GM12878 (cell line): ENCODE measurements around the gene SPN. TPM values are rescaled to one million over a fixed set of nuclear protein-coding genes. Genes with fewer than 3 reads are reported as not detected.
A peak's percentile ranks its signal among the peaks of the same experiment; 100 is the strongest.

Experiments used
- ATAC-seq: fragments of 200-7000 bp; cut with Tn5 transposase; 3 replicates; pipeline ENCODE4 v1.9.1; 2020; ENCODE audit warnings: mild to moderate bottlenecking, moderate library complexity
- BruUV-seq: library from RNA; stranded (reverse); fragments of 400-500 nt; replicated peaks from 2 replicates; lab custom pipeline; 2021; lab: Mats Ljungman, UMichigan
- CTCF ChIA-PET: fragments of 300-600 bp; sonication (Branson Sonifier 250); formaldehyde crosslinking; extraction: SDS; loops from one replicate; lab custom pipeline; 2021; ENCODE audit warnings: inconsistent platforms; lab: Yijun Ruan, JAX
- POLR2A ChIA-PET: fragments of 350-600 bp; formaldehyde crosslinking; extraction: SDS; loops from one replicate; lab custom pipeline; 2021; ENCODE audit warnings: inconsistent platforms; lab: Charles Lee
- RAD21 ChIA-PET: fragments of 300-600 bp; sonication (Branson Sonifier 250); formaldehyde crosslinking; loops from one replicate; lab custom pipeline; 2023; ENCODE audit warnings: antibody characterized with exemption; ENCODE audit not compliant: unreplicated experiment; lab: Charles Lee
- SMC1A ChIA-PET: fragments of 300-600 bp; sonication (Branson Sonifier 250); formaldehyde crosslinking; loops from one replicate; lab custom pipeline; 2023; ENCODE audit not compliant: unreplicated experiment, uncharacterized antibody; lab: Charles Lee
- DNase-seq: peaks from one replicate; pipeline ENCODE4 v3.0.0-alpha.2; 2011; ENCODE audit warnings: low read depth, low spot score
- FAIRE-seq: peaks from 3 replicates; lab custom pipeline; 2011; peaks lifted over from hg19 to GRCh38; lab: Jason Lieb, UNC
- H2AFZ ChIP-seq: 2 replicates; pipeline ENCODE4 v1.6.0; 2011; ENCODE audit warnings: low read depth, low read length, control low read depth; ENCODE audit not compliant: control insufficient read depth
- H3K27ac ChIP-seq: 2 replicates; pipeline ENCODE4 v1.5.1; 2011; ENCODE audit warnings: control low read depth; ENCODE audit not compliant: control insufficient read depth, insufficient read depth
- H3K27me3 ChIP-seq, 2 experiments: replicated peaks in 1 of 2; 2 replicates each; pipeline versions ENCODE4 v1.6.0 to v1.6.1; 2011; ENCODE audit warnings: low read length in 1 of 2; ENCODE audit not compliant: control insufficient read depth in 2 of 2, insufficient read depth in 2 of 2
- H3K36me3 ChIP-seq, 2 experiments: 2 replicates each; pipeline ENCODE4 v1.5.1; 2011; ENCODE audit warnings: low read length in 1 of 2; ENCODE audit not compliant: control insufficient read depth in 2 of 2, insufficient read depth in 2 of 2
- H3K4me1 ChIP-seq: 2 replicates; pipeline ENCODE4 v1.6.1; 2011; ENCODE audit warnings: mild to moderate bottlenecking, low read length, moderate library complexity, mixed read lengths; ENCODE audit not compliant: control insufficient read depth, insufficient read depth
- H3K4me2 ChIP-seq: 2 replicates; pipeline ENCODE4 v1.6.0; 2011; ENCODE audit warnings: control low read depth; ENCODE audit not compliant: control insufficient read depth, insufficient read depth
- H3K4me3 ChIP-seq: fragments of 200-600 bp; sonication (generic); 2 replicates; pipeline ENCODE4 v1.5.1; 2016
- H3K79me2 ChIP-seq: 2 replicates; pipeline ENCODE4 v1.6.0; 2011; ENCODE audit warnings: low read length; ENCODE audit not compliant: control insufficient read depth, insufficient read depth
- H3K9ac ChIP-seq: 2 replicates; pipeline ENCODE4 v1.8.0; 2011; ENCODE audit warnings: low read length, control low read depth, mixed read lengths; ENCODE audit not compliant: control insufficient read depth, insufficient read depth
- H3K9me3 ChIP-seq: replicated peaks from 3 replicates; pipeline ENCODE4 v1.5.1; 2011; ENCODE audit warnings: mild to moderate bottlenecking, low read length; ENCODE audit not compliant: control insufficient read depth, insufficient read depth
- H4K20me1 ChIP-seq: 2 replicates; pipeline ENCODE4 v1.6.0; 2011; ENCODE audit not compliant: control insufficient read depth, insufficient read depth
- ETV6 ChIP-seq, 2 experiments: fragments of 450-650 bp in 1 of 2; IDR thresholded peaks in 1 of 2; conservative IDR thresholded peaks in 1 of 2; 2 replicates each; pipeline ENCODE4 v1.6.1; 2014; ENCODE audit warnings: antibody characterized with exemption in 1 of 2, borderline replicate concordance in 1 of 2, low read depth in 1 of 2, mild to moderate bottlenecking in 1 of 2, moderate library complexity in 1 of 2
- MYC ChIP-seq: IDR thresholded peaks from 2 replicates; pipeline ENCODE4 v1.6.1; 2011; ENCODE audit warnings: mild to moderate bottlenecking, low read length, moderate library complexity, inconsistent platforms; ENCODE audit not compliant: insufficient read depth, insufficient replicate concordance, insufficient read length, severe bottlenecking
- NFYA ChIP-seq: IDR thresholded peaks from 2 replicates; pipeline ENCODE4 v1.6.1; 2011; ENCODE audit warnings: low read depth, mild to moderate bottlenecking, low read length, improper control_type of control experiment, borderline replicate concordance
- NR2C1 ChIP-seq: fragments of 450-650 bp; IDR thresholded peaks from 2 replicates; pipeline ENCODE4 v1.6.1; 2017; ENCODE audit warnings: antibody characterized with exemption, mild to moderate bottlenecking, moderate library complexity
- NRF1 ChIP-seq: conservative IDR thresholded peaks from 2 replicates; pipeline ENCODE4 v1.6.1; 2011; ENCODE audit warnings: mild to moderate bottlenecking, low read depth, low read length, improper control_type of control experiment
- POU2F2 ChIP-seq: IDR thresholded peaks from 3 replicates; pipeline ENCODE4 v1.6.1; 2011; ENCODE audit warnings: low read depth, mild to moderate bottlenecking, low read length, borderline replicate concordance
- SPI1 ChIP-seq: IDR thresholded peaks from 2 replicates; pipeline ENCODE4 v1.6.1; 2011; ENCODE audit warnings: low read depth, mild to moderate bottlenecking, low read length, moderate library complexity, borderline replicate concordance; ENCODE audit not compliant: insufficient read depth
- SUPT20H ChIP-seq: IDR thresholded peaks from 2 replicates; pipeline ENCODE4 v1.6.1; 2011; ENCODE audit warnings: low read depth, mild to moderate bottlenecking, low read length, moderate library complexity, borderline replicate concordance; ENCODE audit not compliant: control insufficient read depth
- WGBS: methylation state at CpG from one replicate; pipeline ENCODE4 v1.1.6; 2016; ENCODE audit warnings: low lambda C conversion rate; ENCODE audit not compliant: insufficient replicate concordance, insufficient coverage; ENCODE audit errors: missing lambda C conversion rate; 5-methylcytosine and 5-hydroxymethylcytosine counted together
- in situ Hi-C: fragments of 300-500 bp; cut with MboI; formaldehyde crosslinking; loops from 9 replicates; pipeline ENCODE4 v1.14.3; 2018; ENCODE audit warnings: mixed read lengths
- intact Hi-C: fragments of 100-400 bp; cut with micrococcal nuclease; formaldehyde crosslinking; loops from one replicate; pipeline ENCODE4 v1.14.2; 2022; ENCODE audit not compliant: unreplicated experiment
- polyA plus RNA-seq, 11 experiments: library from polyadenylated mRNA; depleted of rRNA in 4 of 11; unstranded in 6 of 11; stranded (reverse) in 5 of 11; fragments of >200 nt; fragmentation: Nextera tagmentation in 4 of 11; fragmentation: Illumina TruSeq in 1 of 11; extraction: Ambion mirVana in 4 of 11; extraction: Trizol in 1 of 11; gene quantifications; 1 replicate in 1 of 11; 2 replicates in 10 of 11; pipeline versions ENCODE4 v1.2.1 to v1.2.3, GENCODE V29; 2011 to 2016; ENCODE audit warnings: inconsistent platforms in 2 of 11, missing spikeins in 2 of 11, low read depth in 1 of 11
- total RNA-seq, 4 experiments: library from RNA; depleted of rRNA in 3 of 4; stranded (reverse); fragments of >200 nt in 3 of 4; fragmentation: Illumina TruSeq in 1 of 4; extraction: Trizol in 1 of 4; gene quantifications; 2 replicates each; pipeline versions ENCODE4 v1.2.1 to v1.2.3, GENCODE V29; 2013 to 2021
- TF ChIP-seq, protein P1 (sequence below): fragments of 450-650 bp; IDR thresholded peaks from 2 replicates; pipeline ENCODE4 v1.6.1; 2016; ENCODE audit warnings: mild to moderate bottlenecking, moderate library complexity, borderline replicate concordance

The SPN gene
- total and polyA plus RNA-seq, 10 of the 15 experiments (the other 5 are each of a cell fraction or from before 2014, with no cell fraction given) = 16.2 to 173 (median 92.7) TPM

DNA sequence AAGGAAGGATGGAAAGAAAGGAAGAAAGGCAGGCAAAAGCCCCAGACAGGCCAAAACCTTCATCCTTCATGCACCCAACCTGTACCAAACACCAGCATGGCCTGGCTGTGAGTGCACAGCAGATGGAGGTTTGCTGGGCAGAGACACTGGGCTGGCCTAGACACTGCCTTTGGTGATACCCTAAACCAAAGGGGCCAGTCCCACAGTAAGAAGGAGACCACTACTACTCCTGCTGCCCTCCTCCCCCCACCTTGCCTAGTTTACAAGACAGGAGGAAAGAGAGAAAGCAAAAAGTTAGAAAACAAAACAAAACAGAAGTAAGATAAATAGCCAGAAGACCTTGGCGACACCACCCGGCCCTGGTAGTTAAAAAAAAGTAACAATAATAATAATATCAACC, 35.0 kb downstream of the SPN start:
- Histone ChIP-seq H3K27ac (no peak overlapping the region), H3K4me2 (no peak overlapping the region), H3K9ac (no peak overlapping the region), H3K4me3 (no peak overlapping the region), H4K20me1 (no peaks in the 10 kb centered on the region), H3K79me2 (no peaks in the 10 kb centered on the region), H3K27me3 (no peaks in the 10 kb centered on the region), H3K36me3 (no peaks in the 10 kb centered on the region; a peak in 1 of 4 replicates), H2AFZ (no peak overlapping the region), H3K4me1 (peaks cover 12% of the 10 kb centered on the region), H3K9me3 (peaks cover 1% of the 10 kb centered on the region; the same call in 2 of the 3 replicates)
- SMC1A ChIA-PET = no interaction called here
- intact Hi-C loops = no loop called here
- ATAC-seq (no peak), FAIRE-seq (no peak), DNase-seq (no peak)
- CTCF ChIA-PET = interaction anchor here (1.8 to 5.2 kb wide), 3 partner anchors 9 to 150 kb away, joined by 6 to 27 read pairs (median 7); no protein-coding TSS in a partner anchor
- RAD21 ChIA-PET = interaction anchor here (0.6 kb wide), 1 partner anchor 31 kb away, joined by 3 read pairs; no protein-coding TSS in a partner anchor
- BruUV-seq = TSS peak; percentile 88
- POLR2A ChIA-PET = no interaction called here
- in situ Hi-C loops = loop anchor here (5.0 kb wide), 1 partner anchor 329 kb away; no protein-coding TSS in a partner anchor
- no peak for TF ChIP-seq NR2C1
- TF ChIP-seq ETV6 (conservative IDR thresholded peaks at IDR 0.05 in 1 of 2, IDR thresholded peaks at IDR 0.05 in 1 of 2; ENCODE audit: borderline replicate concordance in 1 of 2, low read depth in 1 of 2) = no peak
- TF ChIP-seq MYC = no peak
- TF ChIP-seq, protein P1, sequence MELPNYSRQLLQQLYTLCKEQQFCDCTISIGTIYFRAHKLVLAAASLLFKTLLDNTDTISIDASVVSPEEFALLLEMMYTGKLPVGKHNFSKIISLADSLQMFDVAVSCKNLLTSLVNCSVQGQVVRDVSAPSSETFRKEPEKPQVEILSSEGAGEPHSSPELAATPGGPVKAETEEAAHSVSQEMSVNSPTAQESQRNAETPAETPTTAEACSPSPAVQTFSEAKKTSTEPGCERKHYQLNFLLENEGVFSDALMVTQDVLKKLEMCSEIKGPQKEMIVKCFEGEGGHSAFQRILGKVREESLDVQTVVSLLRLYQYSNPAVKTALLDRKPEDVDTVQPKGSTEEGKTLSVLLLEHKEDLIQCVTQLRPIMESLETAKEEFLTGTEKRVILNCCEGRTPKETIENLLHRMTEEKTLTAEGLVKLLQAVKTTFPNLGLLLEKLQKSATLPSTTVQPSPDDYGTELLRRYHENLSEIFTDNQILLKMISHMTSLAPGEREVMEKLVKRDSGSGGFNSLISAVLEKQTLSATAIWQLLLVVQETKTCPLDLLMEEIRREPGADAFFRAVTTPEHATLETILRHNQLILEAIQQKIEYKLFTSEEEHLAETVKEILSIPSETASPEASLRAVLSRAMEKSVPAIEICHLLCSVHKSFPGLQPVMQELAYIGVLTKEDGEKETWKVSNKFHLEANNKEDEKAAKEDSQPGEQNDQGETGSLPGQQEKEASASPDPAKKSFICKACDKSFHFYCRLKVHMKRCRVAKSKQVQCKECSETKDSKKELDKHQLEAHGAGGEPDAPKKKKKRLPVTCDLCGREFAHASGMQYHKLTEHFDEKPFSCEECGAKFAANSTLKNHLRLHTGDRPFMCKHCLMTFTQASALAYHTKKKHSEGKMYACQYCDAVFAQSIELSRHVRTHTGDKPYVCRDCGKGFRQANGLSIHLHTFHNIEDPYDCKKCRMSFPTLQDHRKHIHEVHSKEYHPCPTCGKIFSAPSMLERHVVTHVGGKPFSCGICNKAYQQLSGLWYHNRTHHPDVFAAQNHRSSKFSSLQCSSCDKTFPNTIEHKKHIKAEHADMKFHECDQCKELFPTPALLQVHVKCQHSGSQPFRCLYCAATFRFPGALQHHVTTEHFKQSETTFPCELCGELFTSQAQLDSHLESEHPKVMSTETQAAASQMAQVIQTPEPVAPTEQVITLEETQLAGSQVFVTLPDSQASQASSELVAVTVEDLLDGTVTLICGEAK = no peak
- no peak for TF ChIP-seq SPI1
- no peak for TF ChIP-seq SUPT20H
- no peak for TF ChIP-seq NFYA
- TF ChIP-seq NRF1 = no peak
- TF ChIP-seq POU2F2 = no peak
- TF ChIP-seq, all 136 proteins: peak for 0
- WGBS = 55% methylated on average over 2 of the region's 2 CpGs
